IMR-90 (cell line): ENCODE data around the gene OOSP3. TPM values are rescaled to one million over a fixed set of nuclear protein-coding genes. Genes with fewer than 3 reads are reported as not detected.
"Not testable (repeated sequence)": the region's sequence is repeated elsewhere in the genome, so short reads cannot be mapped to it uniquely, and the experiment has no call there.

Experiments
- ATAC-seq: fragments of 200-7000 bp; cut with Tn5 transposase; 2 replicates; pipeline ENCODE4 v1.9.1; 2020; ENCODE audit warnings: low read depth, mild to moderate bottlenecking, moderate library complexity
- BruUV-seq: library from RNA; stranded (reverse); fragments of 400-500 nt; replicated peaks from 2 replicates; lab custom pipeline; 2021; lab: Mats Ljungman, UMichigan
- CTCF ChIA-PET: fragments of 300-600 bp; formaldehyde crosslinking; extraction: SDS; loops from one replicate; lab custom pipeline; 2021; ENCODE audit warnings: antibody characterized with exemption; lab: Yijun Ruan, JAX
- POLR2A ChIA-PET: fragments of 300-600 bp; sonication (Branson Sonifier 250); formaldehyde crosslinking; loops from one replicate; lab custom pipeline; 2022; ENCODE audit warnings: antibody characterized with exemption; ENCODE audit not compliant: unreplicated experiment; lab: Charles Lee
- DNase-seq: peaks from one replicate; pipeline ENCODE4 v3.0.0; 2013
- H2AFZ ChIP-seq: replicated peaks from 2 replicates; pipeline ENCODE3; 2013; ENCODE audit warnings: low read length, mild to moderate bottlenecking; ENCODE audit not compliant: poor library complexity
- H2AK5ac ChIP-seq: 2 replicates; pipeline ENCODE4 v1.6.1; 2013; ENCODE audit warnings: low read depth, low read length, inconsistent platforms
- H2AK9ac ChIP-seq: replicated peaks from 2 replicates; pipeline ENCODE3; 2013; ENCODE audit warnings: mild to moderate bottlenecking, low read depth, low read length, moderate library complexity; ENCODE audit not compliant: poor library complexity
- H2BK120ac ChIP-seq: 2 replicates; pipeline ENCODE4 v1.6.1; 2013; ENCODE audit warnings: low read depth, low read length, inconsistent platforms
- H2BK15ac ChIP-seq: 3 replicates; pipeline ENCODE4 v1.6.1; 2013; ENCODE audit warnings: low read depth, low read length, inconsistent platforms
- H2BK20ac ChIP-seq: 2 replicates; pipeline ENCODE4 v1.6.1; 2013; ENCODE audit warnings: low read depth, mild to moderate bottlenecking, inconsistent platforms, low read length, moderate library complexity
- H2BK5ac ChIP-seq: 2 replicates; pipeline ENCODE4 v1.6.1; 2013; ENCODE audit warnings: mild to moderate bottlenecking, low read depth, low read length, inconsistent platforms; ENCODE audit not compliant: poor library complexity, severe bottlenecking
- H3K14ac ChIP-seq: replicated peaks from 2 replicates; pipeline ENCODE4 v1.6.1; 2013; ENCODE audit warnings: low read depth, low read length, inconsistent platforms
- H3K18ac ChIP-seq: 2 replicates; pipeline ENCODE4 v1.6.1; 2013; ENCODE audit warnings: low read depth, low read length, control low read depth
- H3K23ac ChIP-seq: 2 replicates; pipeline ENCODE4 v1.6.1; 2013; ENCODE audit warnings: low read depth, low read length, inconsistent platforms
- H3K27ac ChIP-seq: 2 replicates; pipeline ENCODE4 v1.5.1; 2013; ENCODE audit warnings: mild to moderate bottlenecking, control low read depth, low read length; ENCODE audit not compliant: insufficient read depth
- H3K27me3 ChIP-seq: 2 replicates; pipeline ENCODE4 v1.6.1; 2013; ENCODE audit warnings: low read length; ENCODE audit not compliant: control insufficient read depth, insufficient read depth
- H3K36me3 ChIP-seq: 2 replicates; pipeline ENCODE4 v1.6.1; 2013; ENCODE audit warnings: low read length, mixed read lengths; ENCODE audit not compliant: control insufficient read depth, insufficient read depth
- H3K4ac ChIP-seq: 2 replicates; pipeline ENCODE4 v1.6.1; 2013; ENCODE audit warnings: low read depth, low read length, inconsistent platforms
- H3K4me1 ChIP-seq: 2 replicates; pipeline ENCODE4 v1.6.1; 2013; ENCODE audit warnings: low read length, mixed read lengths; ENCODE audit not compliant: control insufficient read depth, insufficient read depth
- H3K4me2 ChIP-seq: 2 replicates; pipeline ENCODE4 v1.6.1; 2013; ENCODE audit warnings: low read depth, mild to moderate bottlenecking, control low read depth, low read length, moderate library complexity
- H3K4me3 ChIP-seq: 2 replicates; pipeline ENCODE4 v1.5.1; 2013; ENCODE audit warnings: low read depth, mild to moderate bottlenecking, control low read depth, low read length, moderate library complexity; ENCODE audit not compliant: insufficient read depth
- H3K56ac ChIP-seq: 2 replicates; pipeline ENCODE4 v1.6.1; 2013; ENCODE audit warnings: low read length, inconsistent platforms; ENCODE audit not compliant: insufficient read depth; ENCODE audit errors: extremely low read depth
- H3K79me1 ChIP-seq, 2 experiments: 2 replicates each; pipeline ENCODE4 v1.6.1; 2013; ENCODE audit warnings: low read length in 2 of 2, inconsistent platforms in 1 of 2, low read depth in 1 of 2
- H3K9ac ChIP-seq: 2 replicates; pipeline ENCODE4 v1.6.1; 2013; ENCODE audit warnings: low read depth, low read length, control low read depth
- H3K9me1 ChIP-seq: 2 replicates; pipeline ENCODE4 v1.6.1; 2013; ENCODE audit warnings: low read length, inconsistent platforms; ENCODE audit not compliant: insufficient read depth
- H3K9me3 ChIP-seq: 2 replicates; pipeline ENCODE4 v1.6.1; 2013; ENCODE audit warnings: low read length; ENCODE audit not compliant: control insufficient read depth, insufficient read depth
- H4K20me1 ChIP-seq: 2 replicates; pipeline ENCODE4 v1.6.1; 2013; ENCODE audit warnings: low read length, inconsistent platforms; ENCODE audit not compliant: insufficient read depth
- H4K5ac ChIP-seq: 2 replicates; pipeline ENCODE4 v1.6.1; 2013; ENCODE audit warnings: mild to moderate bottlenecking, low read depth, low read length, control low read depth
- H4K8ac ChIP-seq, 2 experiments: 2 replicates each; pipeline ENCODE4 v1.6.1; 2013; ENCODE audit warnings: low read depth in 2 of 2, low read length in 2 of 2, control low read depth in 1 of 2, inconsistent platforms in 1 of 2
- H4K91ac ChIP-seq: 2 replicates; pipeline ENCODE4 v1.6.1; 2013; ENCODE audit warnings: low read depth, low read length, inconsistent platforms; ENCODE audit not compliant: insufficient read depth
- WGBS, 2 experiments: methylation state at CpG; one replicate each; pipeline versions ENCODE4 v1.1.5 to v1.1.7; 2013; ENCODE audit warnings: missing lambda C conversion rate in 2 of 2; ENCODE audit not compliant: insufficient read length in 1 of 2; ENCODE audit errors: extremely low coverage in 2 of 2; 5-methylcytosine and 5-hydroxymethylcytosine counted together
- dilution Hi-C: fragments of 300-500 bp; cut with HindIII; formaldehyde crosslinking; loops from one replicate; pipeline ENCODE4 v1.14.3; 2018; ENCODE audit warnings: low sequenced_read_pairs; ENCODE audit not compliant: unreplicated experiment
- in situ Hi-C: fragments of 300-500 bp; cut with MboI; formaldehyde crosslinking; loops from 3 replicates; pipeline ENCODE4 v1.14.3; 2019; ENCODE audit warnings: low sequenced_read_pairs, inconsistent platforms, mixed read lengths
- intact Hi-C: fragments of 100-400 bp; cut with micrococcal nuclease; formaldehyde crosslinking; loops from 2 replicates; pipeline ENCODE4 v1.10.0; 2022
- polyA plus RNA-seq, 3 experiments: library from polyadenylated mRNA; depleted of rRNA; stranded (reverse); fragments of >200 nt; gene quantifications; 2 replicates each; pipeline ENCODE4 v1.2.3, GENCODE V29; 2012; ENCODE audit warnings: low replicate concordance in 1 of 3
- total RNA-seq: library from RNA; depleted of rRNA; stranded (reverse); fragments of >200 nt; gene quantifications from 2 replicates; pipeline ENCODE4 v1.2.3, GENCODE V29; 2012

OOSP3 gene
- total and polyA plus RNA-seq, 2 of the 4 experiments (the other 2 are of a cell fraction): not detected

DNA sequence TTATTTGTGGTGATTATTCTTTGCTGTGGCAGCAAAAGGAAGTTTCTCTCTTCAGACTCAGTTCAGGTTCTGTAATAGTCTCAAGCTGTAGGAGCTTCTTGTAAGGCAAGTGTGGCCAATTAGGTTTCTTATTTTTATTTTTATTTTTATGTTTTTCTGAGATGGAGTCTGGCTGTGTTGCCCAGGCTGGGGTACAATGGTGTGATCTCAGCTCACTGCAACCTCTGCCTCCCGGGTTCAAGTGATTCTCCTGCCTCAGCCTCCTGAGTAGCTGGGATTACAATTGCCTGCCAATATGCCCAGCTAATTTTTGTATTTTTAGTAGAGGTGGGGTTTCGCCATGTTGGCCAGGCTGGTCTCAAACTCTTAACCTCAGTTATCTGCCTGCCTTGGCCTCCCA is 29.0 kb upstream of the OOSP3 start:
- WGBS, 2 experiments: no CpG with 5 or more reads among the region's 2 CpGs
- H3K36me3 ChIP-seq, dilution Hi-C loops, POLR2A ChIA-PET, H3K4me1 ChIP-seq, H3K18ac ChIP-seq, H3K14ac ChIP-seq, H3K4ac ChIP-seq, H4K20me1 ChIP-seq, H2AK9ac ChIP-seq, H3K4me3 ChIP-seq, H2AK5ac ChIP-seq, CTCF ChIA-PET, H3K4me2 ChIP-seq, DNase-seq, H3K9ac ChIP-seq, ATAC-seq, H3K9me3 ChIP-seq, H2BK20ac ChIP-seq, H4K91ac ChIP-seq, intact Hi-C loops, H2BK15ac ChIP-seq, H3K27me3 ChIP-seq, H2BK120ac ChIP-seq, H3K56ac ChIP-seq, H3K27ac ChIP-seq, H4K5ac ChIP-seq, H3K23ac ChIP-seq, H3K9me1 ChIP-seq, H2BK5ac ChIP-seq, BruUV-seq, H4K8ac ChIP-seq, H3K79me1 ChIP-seq, H2AFZ ChIP-seq: not testable (repeated sequence)
- in situ Hi-C loops: loop anchor here (25.0 kb wide), 1 partner anchor 338 kb away; the partner anchor contains the start of gene MS4A6A

DNA sequence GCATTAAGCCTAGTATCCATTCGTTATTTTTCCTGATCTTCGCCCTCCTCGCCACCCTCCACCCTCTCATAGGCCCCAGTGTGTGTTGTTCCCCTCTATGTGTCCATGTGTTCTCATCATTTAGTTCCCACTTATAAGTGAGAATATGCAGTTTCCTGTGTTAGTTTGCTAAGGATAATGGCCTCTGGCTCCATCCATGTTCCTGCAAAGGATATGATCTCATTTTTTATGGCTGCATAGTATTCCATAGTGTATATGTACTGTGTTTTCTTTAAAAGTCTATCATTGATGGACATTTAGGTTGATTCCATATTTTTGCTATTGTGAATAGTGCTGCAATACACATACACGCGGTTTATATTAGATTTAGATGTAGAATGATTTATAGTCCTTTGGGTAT is 27.2 kb upstream of the OOSP3 start:
- H3K79me1 ChIP-seq, H3K4me1 ChIP-seq, H4K5ac ChIP-seq, H3K9me1 ChIP-seq, H4K20me1 ChIP-seq, dilution Hi-C loops, H3K9me3 ChIP-seq, H2AFZ ChIP-seq, H3K36me3 ChIP-seq, DNase-seq, H3K56ac ChIP-seq, intact Hi-C loops, H2BK15ac ChIP-seq, H3K4ac ChIP-seq, CTCF ChIA-PET, H2BK20ac ChIP-seq, ATAC-seq, H3K4me2 ChIP-seq, H2BK120ac ChIP-seq, H3K4me3 ChIP-seq, H4K91ac ChIP-seq, H3K23ac ChIP-seq, H3K27me3 ChIP-seq, H3K9ac ChIP-seq, H3K27ac ChIP-seq, BruUV-seq, in situ Hi-C loops, H2AK5ac ChIP-seq, H3K14ac ChIP-seq, H2BK5ac ChIP-seq, H4K8ac ChIP-seq, H3K18ac ChIP-seq, POLR2A ChIA-PET, H2AK9ac ChIP-seq: not testable (repeated sequence)
- no CpG with 5 or more reads among the region's 5 CpGs for WGBS, 2 experiments
